Suprapubic skin (tissue), 4 donors: ENCODE results near the gene MYO16. TPM values are rescaled to one million over a fixed set of nuclear protein-coding genes. Genes with fewer than 3 reads are reported as not detected.

ENCODE experiments used
- DNase-seq, 2 donors: peaks; one replicate each; pipeline ENCODE4 v3.0.0-alpha.2; 2019; ENCODE audit warnings: low spot score in 2 of 2
- H3K27ac ChIP-seq: fragments of 200-600 bp; sonication (generic); one replicate; pipeline ENCODE4 v1.5.1; 2019
- H3K27me3 ChIP-seq: fragments of 200-600 bp; sonication (generic); one replicate; pipeline ENCODE4 v1.5.1; 2019
- H3K36me3 ChIP-seq: fragments of 200-600 bp; sonication (generic); one replicate; pipeline ENCODE4 v1.5.1; 2019
- H3K4me1 ChIP-seq: fragments of 200-600 bp; sonication (generic); one replicate; pipeline ENCODE4 v1.5.1; 2019
- H3K4me3 ChIP-seq: fragments of 200-600 bp; sonication (generic); one replicate; pipeline ENCODE4 v1.5.1; 2019; ENCODE audit warnings: mild to moderate bottlenecking
- H3K9me3 ChIP-seq: fragments of 200-600 bp; sonication (generic); one replicate; pipeline ENCODE4 v1.5.1; 2019
- EP300 ChIP-seq: sonication (generic); formaldehyde crosslinking; IDR thresholded peaks from one replicate; pipeline ENCODE4 v1.6.1; 2017; ENCODE audit warnings: antibody characterized with exemption
- POLR2A ChIP-seq, 2 donors: fragments of 450-650 bp; IDR thresholded peaks; one replicate each; pipeline ENCODE4 v1.6.1; 2017; ENCODE audit warnings: antibody characterized with exemption in 2 of 2, mild to moderate bottlenecking in 2 of 2, moderate library complexity in 2 of 2
- POLR2AphosphoS5 ChIP-seq, 3 donors: sonication (generic); formaldehyde crosslinking; IDR thresholded peaks; one replicate each; pipeline ENCODE4 v1.6.1; 2017; ENCODE audit warnings: antibody characterized with exemption in 3 of 3
- WGBS: methylation state at CpG from one replicate; pipeline ENCODE4 v1.1.5; 2018; 5-methylcytosine and 5-hydroxymethylcytosine counted together
- total RNA-seq, 4 donors: library from RNA; depleted of rRNA; stranded (reverse); fragments of >200 nt; gene quantifications; one replicate each; pipeline ENCODE4 v1.1.0, GENCODE V29; 2016
- TF ChIP-seq, protein P1 (sequence below), 2 donors: fragments of 200-600 bp in 1 of 2; fragments of 450-650 bp in 1 of 2; sonication (generic) in 1 of 2; IDR thresholded peaks; one replicate each; pipeline ENCODE4 v1.5.1; 2016 to 2019; ENCODE audit warnings: antibody characterized with exemption in 2 of 2, mild to moderate bottlenecking in 1 of 2, moderate library complexity in 1 of 2

MYO16 gene
- total RNA-seq, 4 donors from 2014 or later: 0.08 to 0.98 (median 0.25) TPM

DNA sequence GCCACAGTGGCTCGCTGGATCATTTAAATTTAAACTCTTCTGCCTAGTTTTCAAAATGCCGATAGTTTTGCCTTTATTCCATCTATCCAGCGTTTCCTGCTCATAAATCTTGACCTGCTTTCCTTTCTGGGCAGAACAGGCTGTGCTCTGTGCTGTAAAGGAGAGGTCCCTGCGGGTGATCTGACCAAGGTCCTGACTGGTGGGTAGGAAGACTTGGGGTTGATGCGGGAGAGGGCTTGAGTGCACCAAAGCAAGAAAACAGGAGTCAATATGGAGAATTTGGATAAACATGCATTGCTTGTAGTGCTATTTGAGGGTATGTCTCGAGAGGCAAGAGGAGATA, 533.6 kb downstream of the MYO16 start:
- peaks cover 19% of the 10 kb centered on the region for H3K4me1 ChIP-seq
- no peak overlapping the region for H3K4me3 ChIP-seq
- no peaks in the 10 kb centered on the region for H3K9me3 ChIP-seq
- DNase-seq: no peak
- H3K27ac ChIP-seq: no peak overlapping the region
- no peaks in the 10 kb centered on the region for H3K36me3 ChIP-seq
- H3K27me3 ChIP-seq: no peaks in the 10 kb centered on the region
- WGBS: 69% methylated on average over 6 of the region's 6 CpGs
- TF ChIP-seq EP300 (no peak), POLR2AphosphoS5 (IDR thresholded peaks at IDR 0.05) (no peak), POLR2A (IDR thresholded peaks at IDR 0.05) (no peak)
- TF ChIP-seq, protein P1, sequence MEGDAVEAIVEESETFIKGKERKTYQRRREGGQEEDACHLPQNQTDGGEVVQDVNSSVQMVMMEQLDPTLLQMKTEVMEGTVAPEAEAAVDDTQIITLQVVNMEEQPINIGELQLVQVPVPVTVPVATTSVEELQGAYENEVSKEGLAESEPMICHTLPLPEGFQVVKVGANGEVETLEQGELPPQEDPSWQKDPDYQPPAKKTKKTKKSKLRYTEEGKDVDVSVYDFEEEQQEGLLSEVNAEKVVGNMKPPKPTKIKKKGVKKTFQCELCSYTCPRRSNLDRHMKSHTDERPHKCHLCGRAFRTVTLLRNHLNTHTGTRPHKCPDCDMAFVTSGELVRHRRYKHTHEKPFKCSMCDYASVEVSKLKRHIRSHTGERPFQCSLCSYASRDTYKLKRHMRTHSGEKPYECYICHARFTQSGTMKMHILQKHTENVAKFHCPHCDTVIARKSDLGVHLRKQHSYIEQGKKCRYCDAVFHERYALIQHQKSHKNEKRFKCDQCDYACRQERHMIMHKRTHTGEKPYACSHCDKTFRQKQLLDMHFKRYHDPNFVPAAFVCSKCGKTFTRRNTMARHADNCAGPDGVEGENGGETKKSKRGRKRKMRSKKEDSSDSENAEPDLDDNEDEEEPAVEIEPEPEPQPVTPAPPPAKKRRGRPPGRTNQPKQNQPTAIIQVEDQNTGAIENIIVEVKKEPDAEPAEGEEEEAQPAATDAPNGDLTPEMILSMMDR (IDR thresholded peaks at IDR 0.05): no peak

DNA sequence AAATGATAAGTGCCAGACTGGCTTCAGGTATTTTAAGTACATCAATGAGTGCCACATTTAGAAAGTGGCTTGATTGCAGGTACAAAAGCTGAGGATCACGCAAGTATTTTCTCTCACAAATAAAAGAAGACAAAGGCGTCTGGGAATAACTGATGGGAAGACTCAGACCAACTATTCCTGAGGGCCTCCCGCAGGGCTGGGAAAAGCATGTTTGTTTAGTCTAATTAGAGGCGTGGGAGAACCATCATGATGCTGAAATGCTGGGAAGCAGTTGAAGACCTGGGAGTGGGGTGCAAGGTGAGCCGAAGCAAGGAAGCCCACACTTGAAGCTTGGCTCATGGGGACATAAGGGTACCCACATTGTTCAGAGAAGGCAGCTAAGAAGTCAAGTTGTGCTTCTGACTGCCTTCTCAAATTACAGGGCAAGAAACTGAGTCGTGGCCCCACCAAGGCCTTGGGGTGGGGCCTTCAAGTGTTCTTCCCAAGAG, 536.0 kb downstream of the MYO16 start:
- Histone ChIP-seq H3K4me1 (peaks cover 15% of the 10 kb centered on the region), H3K36me3 (no peaks in the 10 kb centered on the region), H3K9me3 (no peaks in the 10 kb centered on the region), H3K27me3 (no peaks in the 10 kb centered on the region), H3K4me3 (no peak overlapping the region), H3K27ac (no peak overlapping the region)
- DNase-seq: no peak
- TF ChIP-seq POLR2AphosphoS5 (IDR thresholded peaks at IDR 0.05) (no peak), POLR2A (IDR thresholded peaks at IDR 0.05) (no peak), EP300 (no peak)
- TF ChIP-seq, protein P1 (IDR thresholded peaks at IDR 0.05): no peak
- WGBS: 71% methylated on average over 6 of the region's 6 CpGs

DNA sequence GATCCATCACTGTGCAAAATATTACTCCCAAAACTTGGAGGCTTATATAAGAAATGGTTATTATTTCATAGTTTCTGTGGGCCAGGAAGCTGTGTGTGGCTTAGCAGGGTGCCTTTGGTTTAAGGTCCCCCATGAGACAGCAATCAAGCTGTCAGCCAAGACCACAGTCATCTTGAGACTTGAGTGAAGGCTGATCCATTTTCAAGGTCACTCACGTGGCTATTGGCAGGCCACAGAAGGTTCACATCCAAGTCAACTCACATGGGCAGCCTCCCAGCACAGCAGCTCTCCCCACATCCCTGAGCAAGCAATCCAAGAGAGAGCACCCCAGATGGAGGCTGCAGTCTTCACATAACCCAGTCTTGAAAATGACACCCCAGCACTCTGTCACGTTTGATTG, 537.4 kb downstream of the MYO16 start:
- Histone ChIP-seq H3K9me3 (no peaks in the 10 kb centered on the region), H3K27me3 (no peaks in the 10 kb centered on the region), H3K4me1 (peaks cover 10% of the 10 kb centered on the region), H3K4me3 (no peak overlapping the region), H3K36me3 (no peaks in the 10 kb centered on the region), H3K27ac (no peak overlapping the region)
- DNase-seq: no peak
- 16% methylated on average over 2 of the region's 2 CpGs for WGBS
- TF ChIP-seq POLR2A (IDR thresholded peaks at IDR 0.05): no peak
- no peak for TF ChIP-seq POLR2AphosphoS5 (IDR thresholded peaks at IDR 0.05)
- no peak for TF ChIP-seq EP300
- TF ChIP-seq, protein P1 (IDR thresholded peaks at IDR 0.05): no peak

DNA sequence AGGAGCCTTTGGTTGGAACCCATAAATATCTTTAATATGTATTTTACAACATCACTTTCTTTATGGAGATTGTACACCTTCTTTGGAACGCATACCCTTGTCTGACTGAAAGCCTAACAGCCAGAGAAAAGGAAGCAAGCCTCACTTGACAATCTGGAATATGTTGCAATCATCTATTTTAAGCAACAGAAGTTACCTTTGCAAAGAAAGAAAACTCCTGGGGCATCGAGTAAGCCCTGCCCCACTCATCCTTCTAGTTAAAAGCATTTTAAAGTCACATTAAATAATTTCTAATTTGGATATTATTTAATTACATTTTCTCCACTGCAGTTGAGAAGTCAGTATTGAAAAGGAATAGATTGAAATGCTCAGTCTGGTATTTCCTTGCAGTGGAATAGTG, 542.7 kb downstream of the MYO16 start:
- Histone ChIP-seq H3K4me1 (no peaks in the 10 kb centered on the region), H3K36me3 (no peaks in the 10 kb centered on the region), H3K27me3 (no peaks in the 10 kb centered on the region), H3K4me3 (no peak overlapping the region), H3K9me3 (no peaks in the 10 kb centered on the region), H3K27ac (no peak overlapping the region)
- DNase-seq: no peak
- WGBS: 37% methylated on average over 2 of the region's 2 CpGs
- TF ChIP-seq POLR2AphosphoS5 (IDR thresholded peaks at IDR 0.05) (no peak), EP300 (no peak), POLR2A (IDR thresholded peaks at IDR 0.05) (no peak)
- TF ChIP-seq, protein P1 (IDR thresholded peaks at IDR 0.05): no peak

DNA sequence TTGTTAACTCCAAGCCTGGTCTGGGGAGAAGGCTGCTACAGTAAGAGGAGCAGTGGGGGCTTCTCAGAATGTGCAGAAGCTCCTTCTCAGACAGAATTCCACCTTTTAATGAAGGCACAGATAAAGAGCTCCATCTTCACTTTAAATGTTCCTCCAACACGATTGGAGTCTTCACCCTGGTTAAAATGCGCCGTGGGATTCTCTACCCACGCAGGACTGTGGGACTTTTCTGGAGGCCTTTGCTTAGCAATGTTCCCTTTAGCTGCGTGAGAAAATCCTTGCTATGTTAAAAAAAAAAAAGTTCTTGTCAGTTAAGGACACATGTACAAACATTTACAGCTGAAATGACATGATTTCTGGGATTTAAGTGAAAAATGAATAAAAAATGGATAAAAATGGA, 546.3 kb downstream of the MYO16 start:
- no peaks in the 10 kb centered on the region for H3K4me1 ChIP-seq
- H3K36me3 ChIP-seq: no peaks in the 10 kb centered on the region
- 89% methylated on average over 5 of the region's 5 CpGs for WGBS
- TF ChIP-seq POLR2A (IDR thresholded peaks at IDR 0.05): no peak
- TF ChIP-seq, protein P1 (IDR thresholded peaks at IDR 0.05): no peak
- H3K9me3 ChIP-seq: no peaks in the 10 kb centered on the region
- H3K27me3 ChIP-seq: no peaks in the 10 kb centered on the region
- no peak for DNase-seq
- H3K27ac ChIP-seq: no peak overlapping the region
- no peak overlapping the region for H3K4me3 ChIP-seq
